Activated B cell treated with CpG ODN at 0.5 μM for 24 hours (primary cell): ENCODE results near the gene NDST4. TPM values are rescaled to one million over a fixed set of nuclear protein-coding genes. Genes with fewer than 3 reads are reported as not detected.

Experiments
- ATAC-seq: fragments of 200-7000 bp; cut with Tn5 transposase; one replicate; pipeline ENCODE4 v1.10.0; 2021; ENCODE audit warnings: low read depth, mild to moderate bottlenecking, moderate library complexity
- CTCF ChIA-PET: fragments of 350-600 bp; sonication (Branson Sonifier 250); formaldehyde crosslinking; loops from one replicate; lab custom pipeline; 2021; ENCODE audit warnings: antibody characterized with exemption; lab: Charles Lee
- POLR2A ChIA-PET: fragments of 350-600 bp; sonication (Branson Sonifier 250); formaldehyde crosslinking; loops from one replicate; lab custom pipeline; 2021; ENCODE audit warnings: antibody characterized with exemption; lab: Charles Lee
- DNase-seq: peaks from one replicate; pipeline ENCODE4 v3.0.0; 2022
- H3K27ac Mint-ChIP-seq: one replicate; pipeline ENCODE4 v1.8.0; 2020; ENCODE audit warnings: mixed read lengths
- H3K27me3 Mint-ChIP-seq: one replicate; pipeline ENCODE4 v1.8.0; 2021; ENCODE audit warnings: mixed read lengths
- H3K36me3 Mint-ChIP-seq: one replicate; pipeline ENCODE4 v1.8.0; 2021; ENCODE audit warnings: low read depth, mixed read lengths
- H3K4me1 Mint-ChIP-seq: one replicate; pipeline ENCODE4 v1.8.0; 2021; ENCODE audit warnings: mixed read lengths
- H3K4me3 Mint-ChIP-seq: one replicate; pipeline ENCODE4 v1.8.0; 2020; ENCODE audit warnings: mild to moderate bottlenecking, mixed read lengths
- H3K9me3 Mint-ChIP-seq: one replicate; pipeline ENCODE4 v1.8.0; 2020; ENCODE audit warnings: mixed read lengths
- CTCF ChIP-seq: fragments of 200-600 bp; IDR thresholded peaks from one replicate; pipeline ENCODE4 v1.8.0; 2022; ENCODE audit warnings: antibody characterized with exemption, mild to moderate bottlenecking
- intact Hi-C: fragments of 100-400 bp; cut with micrococcal nuclease; formaldehyde crosslinking; loops from one replicate; pipeline ENCODE4 v1.15.1; 2024
- total RNA-seq: library from RNA; stranded (reverse); gene quantifications from 2 replicates; pipeline ENCODE4 v1.2.3, GENCODE V29; 2022

The NDST4 gene
- total RNA-seq, 1 donor from 2014 or later = not detected

DNA sequence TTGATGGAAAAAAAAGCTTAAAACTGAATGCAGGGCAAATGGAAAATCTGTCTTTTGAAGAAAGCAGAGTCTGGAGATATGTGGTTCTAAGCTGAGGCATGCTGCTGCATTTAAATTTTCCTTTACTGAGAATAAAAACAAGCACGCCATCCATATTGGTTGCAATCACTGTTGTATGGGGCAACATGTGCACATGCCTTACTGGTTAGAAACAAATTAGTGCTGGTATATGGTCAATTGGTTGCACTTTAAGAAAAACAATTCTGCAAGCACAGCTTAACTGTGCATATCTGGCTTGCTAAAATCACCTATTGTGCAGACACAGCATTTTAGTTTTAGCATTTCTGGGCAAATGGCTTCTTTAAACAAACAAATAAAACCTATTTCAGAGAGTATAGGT, 239.1 kb downstream of the NDST4 start:
- intact Hi-C loops = no loop called here
- H3K27me3 Mint-ChIP-seq = no peaks in the 10 kb centered on the region
- no peak overlapping the region for H3K4me3 Mint-ChIP-seq
- H3K9me3 Mint-ChIP-seq = no peaks in the 10 kb centered on the region
- H3K4me1 Mint-ChIP-seq = no peaks in the 10 kb centered on the region
- H3K27ac Mint-ChIP-seq = no peak overlapping the region
- no peak for TF ChIP-seq CTCF
- CTCF ChIA-PET = no interaction called here
- H3K36me3 Mint-ChIP-seq = no peaks in the 10 kb centered on the region
- POLR2A ChIA-PET = no interaction called here
- ATAC-seq = no peak
- DNase-seq = no peak

GRCh38 chr4:114870987-114871386, 242.4 kb downstream of the NDST4 start:
- Mint-ChIP-seq H3K4me1 (no peaks in the 10 kb centered on the region), H3K27me3 (no peaks in the 10 kb centered on the region), H3K36me3 (no peaks in the 10 kb centered on the region), H3K4me3 (no peak overlapping the region), H3K27ac (no peak overlapping the region), H3K9me3 (no peaks in the 10 kb centered on the region)
- TF ChIP-seq CTCF = no peak
- ATAC-seq (no peak), DNase-seq (no peak)
- intact Hi-C loops = no loop called here
- CTCF ChIA-PET = no interaction called here
- POLR2A ChIA-PET = no interaction called here

DNA sequence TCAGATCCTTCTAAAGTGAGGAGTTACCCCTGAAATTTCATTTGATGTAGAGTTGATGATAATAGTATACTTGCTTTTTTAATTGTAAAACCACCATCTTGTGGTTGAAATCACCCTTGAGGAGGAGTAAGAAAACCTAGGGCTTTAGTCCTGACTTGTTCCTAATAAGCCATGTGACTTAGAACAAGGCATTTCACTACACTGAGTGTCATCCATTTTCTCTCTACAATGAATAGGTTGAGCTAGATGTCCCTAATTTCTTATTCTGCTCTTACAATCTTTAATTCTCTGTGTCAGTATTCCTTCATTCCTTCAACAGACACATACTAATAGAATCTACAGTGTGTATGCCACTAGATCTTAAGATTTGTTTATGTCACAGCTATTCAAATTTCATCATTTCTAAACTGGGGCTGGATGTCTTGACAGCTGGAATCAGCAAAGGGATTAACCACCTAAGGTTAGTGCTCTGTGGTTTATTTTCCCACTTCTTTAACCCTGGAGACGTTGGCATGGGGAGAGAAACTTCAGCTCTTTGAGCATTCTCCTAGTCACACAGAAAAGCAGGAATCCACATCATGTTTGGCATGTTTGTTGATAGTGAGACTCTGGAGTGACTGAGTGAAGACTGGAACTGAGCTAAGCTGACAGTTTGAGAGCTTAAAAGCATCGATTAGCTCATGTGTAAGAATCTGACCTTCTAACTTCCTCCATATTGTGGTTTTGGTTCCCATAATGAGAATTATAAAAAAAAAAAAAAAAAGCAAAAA, 246.3 kb downstream of the NDST4 start:
- Mint-ChIP-seq H3K27me3 (no peaks in the 10 kb centered on the region), H3K9me3 (no peaks in the 10 kb centered on the region), H3K4me1 (no peaks in the 10 kb centered on the region), H3K36me3 (no peaks in the 10 kb centered on the region), H3K4me3 (no peak overlapping the region), H3K27ac (no peak overlapping the region)
- no peak for DNase-seq
- POLR2A ChIA-PET = no interaction called here
- ATAC-seq = no peak
- TF ChIP-seq CTCF = no peak
- intact Hi-C loops = no loop called here
- CTCF ChIA-PET = no interaction called here

DNA sequence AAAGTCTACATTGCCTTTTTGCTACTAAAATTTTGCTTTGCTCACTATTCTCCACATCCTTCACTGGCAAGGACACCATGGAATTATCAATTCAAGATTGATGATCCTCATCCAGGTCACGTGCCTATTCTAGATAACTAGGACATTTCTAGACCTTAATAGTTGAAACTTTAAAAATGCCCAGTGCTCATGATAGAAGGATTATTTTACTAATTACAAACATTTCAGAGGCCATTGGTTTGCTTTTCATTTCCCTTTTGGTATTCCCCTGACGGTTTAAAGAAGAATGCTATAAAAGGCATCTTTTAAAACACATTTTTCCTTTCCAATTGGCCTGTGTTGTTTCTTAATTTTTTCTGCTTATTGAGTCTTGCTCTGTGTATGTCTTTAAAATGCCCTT, 249.4 kb downstream of the NDST4 start:
- Mint-ChIP-seq H3K27me3 (no peaks in the 10 kb centered on the region), H3K9me3 (no peaks in the 10 kb centered on the region), H3K36me3 (no peaks in the 10 kb centered on the region), H3K4me3 (no peak overlapping the region), H3K27ac (no peak overlapping the region), H3K4me1 (no peaks in the 10 kb centered on the region)
- DNase-seq = no peak
- no peak for TF ChIP-seq CTCF
- ChIA-PET POLR2A (no interaction called here), CTCF (no interaction called here)
- intact Hi-C loops = no loop called here
- no peak for ATAC-seq

GRCh38 chr4:114860786-114861185, 252.6 kb downstream of the NDST4 start:
- ATAC-seq (no peak), DNase-seq (no peak)
- no peak overlapping the region for H3K4me3 Mint-ChIP-seq
- no peak overlapping the region for H3K27ac Mint-ChIP-seq
- H3K36me3 Mint-ChIP-seq = no peaks in the 10 kb centered on the region
- H3K4me1 Mint-ChIP-seq = no peaks in the 10 kb centered on the region
- POLR2A ChIA-PET = no interaction called here
- no peak for TF ChIP-seq CTCF
- intact Hi-C loops = no loop called here
- H3K9me3 Mint-ChIP-seq = no peaks in the 10 kb centered on the region
- no peaks in the 10 kb centered on the region for H3K27me3 Mint-ChIP-seq
- CTCF ChIA-PET = no interaction called here
